CMK (cell line): ENCODE data around the gene C20orf141.
"Not testable (repeated sequence)": the region's sequence is repeated elsewhere in the genome, so short reads cannot be mapped to it uniquely, and the experiment has no call there.

ENCODE experiments used
- DNase-seq: peaks from one replicate; pipeline ENCODE4 v3.0.0-alpha.2; 2010; ENCODE audit warnings: low read depth

Gene C20orf141

GRCh38 chr20:2820896-2821869, 6.4 kb downstream of the C20orf141 start:
- DNase-seq = no peak

- peak; percentile 49 for DNase-seq
These were observed 7.3 kb downstream of the C20orf141 start for GRCh38 chr20:2822073-2822472.

GRCh38 chr20:2825761-2826160, 11.0 kb downstream of the C20orf141 start:
- DNase-seq = peak; percentile 30

- DNase-seq = no peak
These were observed 11.9 kb downstream of the C20orf141 start for GRCh38 chr20:2826655-2827054.

- DNase-seq = no peak
These were observed 14.6 kb downstream of the C20orf141 start for GRCh38 chr20:2829376-2829775.

GRCh38 chr20:2831206-2831605, 16.4 kb downstream of the C20orf141 start:
- DNase-seq = not testable (repeated sequence)

- no peak for DNase-seq
These were observed 19.0 kb downstream of the C20orf141 start for GRCh38 chr20:2833761-2834160.

GRCh38 chr20:2834401-2835110, 19.8 kb downstream of the C20orf141 start:
- DNase-seq = no peak

- no peak for DNase-seq
These were observed 20.6 kb downstream of the C20orf141 start for GRCh38 chr20:2835331-2835796.

GRCh38 chr20:2836035-2836434, 21.2 kb downstream of the C20orf141 start:
- no peak for DNase-seq

- DNase-seq = no peak
These were observed 22.6 kb downstream of the C20orf141 start for GRCh38 chr20:2837221-2837960.

- DNase-seq = no peak
These were observed 23.5 kb downstream of the C20orf141 start for GRCh38 chr20:2838170-2838797.

GRCh38 chr20:2838847-2839671, 24.3 kb downstream of the C20orf141 start:
- no peak for DNase-seq

- no peak for DNase-seq
These were observed 24.9 kb downstream of the C20orf141 start for GRCh38 chr20:2839732-2840137.

GRCh38 chr20:2840138-2840966, 25.6 kb downstream of the C20orf141 start, which contains the start of the genes PCED1A and VPS16:
Gene PCED1A, minus strand, starts transcription at chr20:2840655. Its CDS starts 743 bp downstream, at chr20:2839912.
Gene VPS16, plus strand, starts transcription at chr20:2840745. Its CDS starts 30 bp downstream, at chr20:2840775.
- peak; percentile 83 for DNase-seq

- peak; percentile 61 for DNase-seq
These were observed 26.3 kb downstream of the C20orf141 start for GRCh38 chr20:2840967-2841531.

- no peak for DNase-seq
These were observed 30.8 kb downstream of the C20orf141 start for GRCh38 chr20:2845607-2846006.

- DNase-seq = no peak
These were observed 31.9 kb downstream of the C20orf141 start for GRCh38 chr20:2846698-2847097.

- no peak for DNase-seq
These were observed 33.0 kb downstream of the C20orf141 start for GRCh38 chr20:2847802-2848201.
